ENCODE results near the gene LY6G6C.

Gene LY6G6C

DNA sequence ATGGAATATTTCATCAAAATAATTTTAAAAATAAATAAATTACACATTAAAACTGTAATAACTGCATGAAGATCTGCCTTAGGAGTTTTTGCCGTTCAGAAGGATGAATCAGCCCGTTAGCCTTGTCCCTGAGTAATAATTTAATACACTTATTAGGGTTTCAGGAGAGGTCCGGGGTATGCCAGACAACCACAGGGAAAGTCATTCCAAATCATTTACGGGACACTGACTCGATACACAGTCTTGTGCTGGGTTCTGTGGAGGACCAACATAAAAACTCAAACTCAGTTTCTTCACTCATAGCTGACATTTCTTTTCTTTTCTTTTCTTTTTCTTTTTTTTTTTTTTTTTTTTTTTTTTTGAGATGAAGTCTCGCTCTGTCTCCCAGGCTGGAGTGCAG is 15.6 kb downstream of the LY6G6C start:
- TF ChIP-seq GABPA (IDR thresholded peaks at IDR 0.05; ENCODE audit: low read depth) (no peak), CTCF (IDR thresholded peaks at IDR 0.05; ENCODE audit: insufficient read depth, low read length) (no peak), SPI1 (IDR thresholded peaks at IDR 0.05; ENCODE audit: borderline replicate concordance, low read depth) (no peak), POLR2AphosphoS5 (IDR thresholded peaks at IDR 0.05; ENCODE audit: low read depth) (no peak), REST (IDR thresholded peaks at IDR 0.05; ENCODE audit: insufficient replicate concordance, low read depth) (no peak)
- Histone ChIP-seq H3K4me3 (replicated peaks; ENCODE audit: insufficient read depth, low read length) (no peak overlapping the region), H3K27me3 (ENCODE audit: insufficient read depth, poor library complexity, severe bottlenecking) (no peaks in the 10 kb centered on the region), H3K27ac (replicated peaks) (no peak overlapping the region)
- DNase-seq (ENCODE audit: low read depth in 1 of 2, low spot score in 1 of 2): no peak

DNA sequence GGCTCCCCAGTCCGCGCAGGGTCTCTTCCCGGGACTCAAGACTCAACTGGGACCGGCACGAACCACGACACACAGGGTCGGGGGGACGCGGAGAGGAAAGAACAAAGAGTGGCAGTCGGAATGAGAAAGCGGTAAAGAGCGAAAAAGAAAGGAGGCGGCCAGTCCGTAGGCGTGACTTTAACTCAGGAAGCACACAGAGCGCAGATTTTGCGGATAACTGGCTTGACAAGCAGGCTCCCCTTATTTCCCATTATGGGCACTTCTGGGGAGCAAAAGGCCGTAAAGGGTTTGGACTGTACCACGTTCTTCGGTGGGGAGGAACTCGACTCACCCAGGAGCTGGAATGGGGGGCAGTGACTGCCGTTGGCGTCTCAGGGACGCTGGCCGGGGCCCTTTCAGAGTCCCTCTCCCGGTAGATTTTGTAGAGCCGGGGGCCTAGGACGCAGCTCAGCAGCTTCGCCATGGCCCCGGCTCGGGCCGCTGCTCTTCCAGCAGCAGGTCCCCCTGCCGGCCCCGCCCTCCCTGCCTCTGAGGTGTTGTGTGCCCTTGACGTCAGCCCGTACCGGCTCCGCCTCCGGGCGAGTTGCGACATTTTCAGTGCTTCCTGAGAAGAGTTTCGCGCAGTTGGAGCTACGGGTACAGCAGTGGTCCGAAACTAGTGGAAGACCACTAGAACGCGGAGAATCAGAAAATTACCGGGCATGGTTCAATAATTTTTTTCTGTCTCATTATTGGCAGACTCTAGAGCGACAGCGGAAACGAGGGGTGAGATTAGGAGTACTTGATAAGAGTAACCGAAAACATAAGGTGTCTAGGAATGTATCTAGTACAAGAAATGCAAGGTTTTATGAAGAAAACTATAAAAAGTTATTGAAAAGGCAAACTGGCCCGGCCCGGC is 18.5 kb downstream of the LY6G6C start, which contains the start of gene ABHD16A:
Gene ABHD16A (minus strand): TSS at position 506 of the 898 bp plus-strand sequence. CDS start 43 bp downstream, at position 463.
- DNase-seq (ENCODE audit: low read depth in 1 of 2, low spot score in 1 of 2): peak; percentile 100
- H3K27me3 ChIP-seq (ENCODE audit: insufficient read depth, poor library complexity, severe bottlenecking): no peaks in the 10 kb centered on the region
- H3K4me3 ChIP-seq (replicated peaks; ENCODE audit: insufficient read depth, low read length): peak within 1 kb of the TSS; percentile 64
- TF ChIP-seq GABPA (IDR thresholded peaks at IDR 0.05; ENCODE audit: low read depth) (peak; percentile 47), CTCF (IDR thresholded peaks at IDR 0.05; ENCODE audit: insufficient read depth, low read length) (no peak), POLR2AphosphoS5 (IDR thresholded peaks at IDR 0.05; ENCODE audit: low read depth) (no peak; the same call in 1 of the 2 replicates), SPI1 (IDR thresholded peaks at IDR 0.05; ENCODE audit: borderline replicate concordance, low read depth) (no peak), REST (IDR thresholded peaks at IDR 0.05; ENCODE audit: insufficient replicate concordance, low read depth) (peak; percentile 38)
- peak within 1 kb of the TSS; percentile 96 for H3K27ac ChIP-seq (replicated peaks)

DNA sequence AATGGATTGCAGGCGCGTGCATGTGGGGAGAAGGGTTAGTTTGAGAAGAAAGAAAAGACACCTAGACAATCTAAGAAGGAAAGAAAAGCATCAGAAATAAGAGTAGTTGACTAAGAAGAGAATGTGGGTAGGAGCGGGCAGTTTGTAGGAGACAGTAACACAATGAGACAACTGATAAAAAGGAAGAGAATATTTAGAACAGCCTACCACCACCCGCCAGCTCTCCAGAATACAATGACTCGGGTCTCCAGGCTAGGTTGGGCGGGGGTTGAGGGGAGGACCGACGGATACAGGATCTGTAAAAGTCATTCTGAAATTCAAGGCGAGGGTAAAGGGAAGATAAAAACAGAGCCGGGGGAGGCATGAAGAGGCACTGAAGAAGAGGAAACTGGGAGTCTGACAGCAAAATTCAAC is 19.1 kb downstream of the LY6G6C start:
- DNase-seq (ENCODE audit: low read depth in 1 of 2, low spot score in 1 of 2): no peak
- no peak for TF ChIP-seq GABPA (IDR thresholded peaks at IDR 0.05; ENCODE audit: low read depth)
- TF ChIP-seq CTCF (IDR thresholded peaks at IDR 0.05; ENCODE audit: insufficient read depth, low read length): no peak
- TF ChIP-seq SPI1 (IDR thresholded peaks at IDR 0.05; ENCODE audit: borderline replicate concordance, low read depth): no peak
- no peak for TF ChIP-seq POLR2AphosphoS5 (IDR thresholded peaks at IDR 0.05; ENCODE audit: low read depth)
- TF ChIP-seq REST (IDR thresholded peaks at IDR 0.05; ENCODE audit: insufficient replicate concordance, low read depth): no peak
- Histone ChIP-seq H3K27me3 (ENCODE audit: insufficient read depth, poor library complexity, severe bottlenecking) (no peaks in the 10 kb centered on the region), H3K4me3 (replicated peaks; ENCODE audit: insufficient read depth, low read length) (peak overlapping the region; percentile 64), H3K27ac (replicated peaks) (peak overlapping the region; percentile 96)
